Fibroblast of villous mesenchyme (primary cell): Measurements from ENCODE around the gene GPATCH2. TPM values are rescaled to one million over a fixed set of nuclear protein-coding genes. Genes with fewer than 3 reads are reported as not detected.

Source experiments
- DNase-seq: peaks from one replicate; pipeline ENCODE4 v3.0.0-alpha.2; 2010; ENCODE audit warnings: low read depth
- H3K4me3 ChIP-seq: 2 replicates; pipeline ENCODE4 v1.5.1; 2011; ENCODE audit warnings: low read depth, mild to moderate bottlenecking, low read length
- CTCF ChIP-seq: IDR thresholded peaks from 2 replicates; pipeline ENCODE4 v1.5.1; 2012; ENCODE audit warnings: low read depth, mild to moderate bottlenecking, low read length; ENCODE audit not compliant: insufficient read depth
- total RNA-seq: library from RNA; depleted of rRNA; stranded (reverse); fragments of >200 nt; gene quantifications from 2 replicates; pipeline ENCODE4 v1.2.3, GENCODE V29; 2012

GPATCH2 gene
- total RNA-seq, 1 donor = 28.1 TPM

GRCh38 chr1:217617126-217617525, 13.8 kb downstream of the GPATCH2 start:
- DNase-seq = peak; percentile 83
- no peak overlapping the region for H3K4me3 ChIP-seq
- TF ChIP-seq CTCF = no peak

- H3K4me3 ChIP-seq = no peak overlapping the region
- TF ChIP-seq CTCF = no peak
- DNase-seq = no peak
Measured at GRCh38 chr1:217614200-217614712, 16.6 kb downstream of the GPATCH2 start.

- TF ChIP-seq CTCF = no peak
- no peak overlapping the region for H3K4me3 ChIP-seq
- DNase-seq = no peak
Measured at GRCh38 chr1:217605390-217605789, 25.5 kb downstream of the GPATCH2 start.

GRCh38 chr1:217602380-217602779, 28.5 kb downstream of the GPATCH2 start:
- TF ChIP-seq CTCF = no peak
- DNase-seq = no peak
- no peak overlapping the region for H3K4me3 ChIP-seq

GRCh38 chr1:217599154-217599553, 31.7 kb downstream of the GPATCH2 start:
- peak; percentile 57 for DNase-seq
- no peak for TF ChIP-seq CTCF

GRCh38 chr1:217590598-217590997, 40.3 kb downstream of the GPATCH2 start:
- no peak overlapping the region for H3K4me3 ChIP-seq
- no peak for DNase-seq

More at GRCh38 chr1:217599154-217599553, 31.7 kb downstream of the GPATCH2 start:
- H3K4me3 ChIP-seq = no peak overlapping the region

More at GRCh38 chr1:217590598-217590997, 40.3 kb downstream of the GPATCH2 start:
- TF ChIP-seq CTCF = no peak
